ENCODE data around the gene SMC2.

SMC2 gene

DNA sequence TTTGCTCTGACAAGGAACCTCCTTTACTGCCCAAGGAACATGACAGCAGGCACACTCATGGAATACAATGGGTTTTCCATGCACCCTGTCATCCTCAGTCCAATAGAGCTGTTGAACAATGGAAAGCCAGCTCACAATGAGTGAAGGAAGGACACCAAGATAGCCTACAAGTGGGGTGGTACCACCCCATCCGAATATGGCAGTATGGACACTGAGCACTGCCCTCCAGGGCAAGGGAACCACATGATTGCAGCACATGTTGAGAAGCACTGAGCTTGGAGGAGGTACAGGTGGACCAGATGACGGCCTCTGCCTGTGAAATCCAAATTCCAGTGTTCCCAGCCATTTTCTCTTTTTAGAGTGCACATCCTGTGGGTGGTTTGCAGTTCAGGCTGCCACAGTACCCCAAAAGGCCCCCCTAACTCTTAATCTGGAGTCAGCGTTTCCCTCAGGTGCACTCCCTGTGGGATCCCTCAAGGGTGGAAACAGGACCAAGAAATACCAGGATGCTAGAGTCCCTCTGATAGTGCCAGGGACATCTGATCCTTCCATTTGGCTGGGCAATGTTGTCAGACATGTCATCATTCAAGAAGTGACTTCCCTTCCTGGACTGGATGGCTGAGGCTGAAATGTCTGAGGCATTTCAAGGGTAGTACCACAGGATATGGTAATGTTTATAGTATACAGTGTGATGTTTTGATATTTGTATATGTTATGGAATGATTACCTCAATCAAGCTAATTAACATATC, 48.9 kb downstream of the SMC2 start (continued):
- TF ChIP-seq, protein P1, sequence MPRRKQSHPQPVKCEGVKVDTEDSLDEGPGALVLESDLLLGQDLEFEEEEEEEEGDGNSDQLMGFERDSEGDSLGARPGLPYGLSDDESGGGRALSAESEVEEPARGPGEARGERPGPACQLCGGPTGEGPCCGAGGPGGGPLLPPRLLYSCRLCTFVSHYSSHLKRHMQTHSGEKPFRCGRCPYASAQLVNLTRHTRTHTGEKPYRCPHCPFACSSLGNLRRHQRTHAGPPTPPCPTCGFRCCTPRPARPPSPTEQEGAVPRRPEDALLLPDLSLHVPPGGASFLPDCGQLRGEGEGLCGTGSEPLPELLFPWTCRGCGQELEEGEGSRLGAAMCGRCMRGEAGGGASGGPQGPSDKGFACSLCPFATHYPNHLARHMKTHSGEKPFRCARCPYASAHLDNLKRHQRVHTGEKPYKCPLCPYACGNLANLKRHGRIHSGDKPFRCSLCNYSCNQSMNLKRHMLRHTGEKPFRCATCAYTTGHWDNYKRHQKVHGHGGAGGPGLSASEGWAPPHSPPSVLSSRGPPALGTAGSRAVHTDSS (tag by site-specific recombination; IDR thresholded peaks at IDR 0.05), result no peak
- TF ChIP-seq GLIS2 (tag by site-specific recombination; IDR thresholded peaks at IDR 0.05) (no peak), ZNF626 (tag by site-specific recombination; IDR thresholded peaks at IDR 0.05) (no peak), KLF7 (tag by site-specific recombination; IDR thresholded peaks at IDR 0.05; ENCODE audit: borderline replicate concordance) (no peak)

DNA sequence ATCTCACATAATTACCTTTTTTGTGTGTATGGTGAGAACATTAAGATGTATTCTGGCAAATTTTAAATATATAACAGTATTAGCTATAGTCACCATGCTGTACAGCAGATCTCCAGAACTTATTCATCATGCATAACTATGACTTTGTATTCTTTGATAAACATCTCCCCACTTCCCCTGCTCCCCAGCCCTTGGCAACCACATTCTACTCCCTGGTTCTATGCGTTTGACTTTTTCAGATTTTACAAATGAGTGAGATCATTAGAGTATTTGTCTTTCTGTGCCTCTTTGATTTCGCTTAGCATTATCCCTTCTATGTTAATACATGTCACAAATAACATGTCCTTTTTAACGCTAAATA, 49.4 kb downstream of the SMC2 start:
- no peak for TF ChIP-seq ZNF394 (tag by site-specific recombination; IDR thresholded peaks at IDR 0.05; ENCODE audit: borderline replicate concordance)
- no peak for TF ChIP-seq ZNF560 (tag by site-specific recombination; IDR thresholded peaks at IDR 0.05; ENCODE audit: borderline replicate concordance)
- no peak for TF ChIP-seq RBAK (tag by site-specific recombination; IDR thresholded peaks at IDR 0.05)
- no peak for TF ChIP-seq SP7 (tag by site-specific recombination; IDR thresholded peaks at IDR 0.05)
- no peak for TF ChIP-seq ZSCAN23 (tag by site-specific recombination; IDR thresholded peaks at IDR 0.05)
- TF ChIP-seq ZNF223 (tag by site-specific recombination; IDR thresholded peaks at IDR 0.05), result no peak
- no peak for TF ChIP-seq ZBTB20 (tag by site-specific recombination; IDR thresholded peaks at IDR 0.05)
- TF ChIP-seq, protein P2, sequence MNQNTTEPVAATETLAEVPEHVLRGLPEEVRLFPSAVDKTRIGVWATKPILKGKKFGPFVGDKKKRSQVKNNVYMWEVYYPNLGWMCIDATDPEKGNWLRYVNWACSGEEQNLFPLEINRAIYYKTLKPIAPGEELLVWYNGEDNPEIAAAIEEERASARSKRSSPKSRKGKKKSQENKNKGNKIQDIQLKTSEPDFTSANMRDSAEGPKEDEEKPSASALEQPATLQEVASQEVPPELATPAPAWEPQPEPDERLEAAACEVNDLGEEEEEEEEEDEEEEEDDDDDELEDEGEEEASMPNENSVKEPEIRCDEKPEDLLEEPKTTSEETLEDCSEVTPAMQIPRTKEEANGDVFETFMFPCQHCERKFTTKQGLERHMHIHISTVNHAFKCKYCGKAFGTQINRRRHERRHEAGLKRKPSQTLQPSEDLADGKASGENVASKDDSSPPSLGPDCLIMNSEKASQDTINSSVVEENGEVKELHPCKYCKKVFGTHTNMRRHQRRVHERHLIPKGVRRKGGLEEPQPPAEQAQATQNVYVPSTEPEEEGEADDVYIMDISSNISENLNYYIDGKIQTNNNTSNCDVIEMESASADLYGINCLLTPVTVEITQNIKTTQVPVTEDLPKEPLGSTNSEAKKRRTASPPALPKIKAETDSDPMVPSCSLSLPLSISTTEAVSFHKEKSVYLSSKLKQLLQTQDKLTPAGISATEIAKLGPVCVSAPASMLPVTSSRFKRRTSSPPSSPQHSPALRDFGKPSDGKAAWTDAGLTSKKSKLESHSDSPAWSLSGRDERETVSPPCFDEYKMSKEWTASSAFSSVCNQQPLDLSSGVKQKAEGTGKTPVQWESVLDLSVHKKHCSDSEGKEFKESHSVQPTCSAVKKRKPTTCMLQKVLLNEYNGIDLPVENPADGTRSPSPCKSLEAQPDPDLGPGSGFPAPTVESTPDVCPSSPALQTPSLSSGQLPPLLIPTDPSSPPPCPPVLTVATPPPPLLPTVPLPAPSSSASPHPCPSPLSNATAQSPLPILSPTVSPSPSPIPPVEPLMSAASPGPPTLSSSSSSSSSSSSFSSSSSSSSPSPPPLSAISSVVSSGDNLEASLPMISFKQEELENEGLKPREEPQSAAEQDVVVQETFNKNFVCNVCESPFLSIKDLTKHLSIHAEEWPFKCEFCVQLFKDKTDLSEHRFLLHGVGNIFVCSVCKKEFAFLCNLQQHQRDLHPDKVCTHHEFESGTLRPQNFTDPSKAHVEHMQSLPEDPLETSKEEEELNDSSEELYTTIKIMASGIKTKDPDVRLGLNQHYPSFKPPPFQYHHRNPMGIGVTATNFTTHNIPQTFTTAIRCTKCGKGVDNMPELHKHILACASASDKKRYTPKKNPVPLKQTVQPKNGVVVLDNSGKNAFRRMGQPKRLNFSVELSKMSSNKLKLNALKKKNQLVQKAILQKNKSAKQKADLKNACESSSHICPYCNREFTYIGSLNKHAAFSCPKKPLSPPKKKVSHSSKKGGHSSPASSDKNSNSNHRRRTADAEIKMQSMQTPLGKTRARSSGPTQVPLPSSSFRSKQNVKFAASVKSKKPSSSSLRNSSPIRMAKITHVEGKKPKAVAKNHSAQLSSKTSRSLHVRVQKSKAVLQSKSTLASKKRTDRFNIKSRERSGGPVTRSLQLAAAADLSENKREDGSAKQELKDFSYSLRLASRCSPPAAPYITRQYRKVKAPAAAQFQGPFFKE (tag by site-specific recombination; IDR thresholded peaks at IDR 0.05; ENCODE audit: borderline replicate concordance), result no peak
- TF ChIP-seq, protein P3, sequence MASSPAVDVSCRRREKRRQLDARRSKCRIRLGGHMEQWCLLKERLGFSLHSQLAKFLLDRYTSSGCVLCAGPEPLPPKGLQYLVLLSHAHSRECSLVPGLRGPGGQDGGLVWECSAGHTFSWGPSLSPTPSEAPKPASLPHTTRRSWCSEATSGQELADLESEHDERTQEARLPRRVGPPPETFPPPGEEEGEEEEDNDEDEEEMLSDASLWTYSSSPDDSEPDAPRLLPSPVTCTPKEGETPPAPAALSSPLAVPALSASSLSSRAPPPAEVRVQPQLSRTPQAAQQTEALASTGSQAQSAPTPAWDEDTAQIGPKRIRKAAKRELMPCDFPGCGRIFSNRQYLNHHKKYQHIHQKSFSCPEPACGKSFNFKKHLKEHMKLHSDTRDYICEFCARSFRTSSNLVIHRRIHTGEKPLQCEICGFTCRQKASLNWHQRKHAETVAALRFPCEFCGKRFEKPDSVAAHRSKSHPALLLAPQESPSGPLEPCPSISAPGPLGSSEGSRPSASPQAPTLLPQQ (tag by site-specific recombination; IDR thresholded peaks at IDR 0.05), result no peak
- no peak for TF ChIP-seq KLF7 (tag by site-specific recombination; IDR thresholded peaks at IDR 0.05; ENCODE audit: borderline replicate concordance)
- TF ChIP-seq SCRT1 (tag by site-specific recombination; IDR thresholded peaks at IDR 0.05; ENCODE audit: borderline replicate concordance), result no peak
- TF ChIP-seq ZNF274 (IDR thresholded peaks at IDR 0.05; ENCODE audit: low read length), result no peak
- no peak for TF ChIP-seq ZNF274 (tag by site-specific recombination; IDR thresholded peaks at IDR 0.05; ENCODE audit: borderline replicate concordance)
- TF ChIP-seq PRDM1 (tag by site-specific recombination; IDR thresholded peaks at IDR 0.05), result no peak
- TF ChIP-seq KLF10 (tag by site-specific recombination; IDR thresholded peaks at IDR 0.05), result no peak
- TF ChIP-seq ZNF670 (tag by site-specific recombination; IDR thresholded peaks at IDR 0.05; ENCODE audit: low read depth), result no peak
- no peak for TF ChIP-seq ZNF239 (tag by site-specific recombination; IDR thresholded peaks at IDR 0.05)
- TF ChIP-seq ZNF350 (tag by site-specific recombination; IDR thresholded peaks at IDR 0.05), result no peak
- POLR2A ChIA-PET, result no interaction called here
- Histone ChIP-seq H3K4me3 (ENCODE audit: low read depth, low read length) (no peak overlapping the region), H3K36me3 (ENCODE audit: control insufficient read depth in 2 of 2, insufficient read depth in 1 of 2, low read length in 2 of 2) (peaks cover 0 to 41% of the 10 kb centered on the region in 2 experiments; a peak in 1 of 3 replicates), H3K27ac (ENCODE audit: extremely low read depth, low read depth, low read length) (no peak overlapping the region), H3K9me3 (ENCODE audit: control insufficient read depth, insufficient read depth, low read depth, low read length) (no peaks in the 10 kb centered on the region), H3K4me1 (ENCODE audit: control insufficient read depth, insufficient read depth, low read length) (no peaks in the 10 kb centered on the region)
- CTCF ChIA-PET, result no interaction called here
